HepG2 (cell line): ENCODE data around the gene FMNL1. TPM values are rescaled to one million over a fixed set of nuclear protein-coding genes. Genes with fewer than 3 reads are reported as not detected.

Experiments used
- AGO2 ChIP-seq: fragments of 200-400 bp; formaldehyde crosslinking; optimal IDR thresholded peaks from 2 replicates; pipeline ENCODE3; 2017; ENCODE audit warnings: mild to moderate bottlenecking, low read depth, low read length, moderate library complexity
- CENPBD1 ChIP-seq: sonication (generic); formaldehyde crosslinking; IDR thresholded peaks from 2 replicates; pipeline ENCODE4 v1.8.0; 2022; ENCODE audit warnings: missing genetic modification reagents, low read depth, mild to moderate bottlenecking, borderline replicate concordance
- FOXK2 ChIP-seq: fragments of 450-650 bp; IDR thresholded peaks from 2 replicates; pipeline ENCODE4 v1.6.1; 2016
- KMT2A ChIP-seq: sonication (generic); formaldehyde crosslinking; IDR thresholded peaks from 2 replicates; pipeline ENCODE4 v1.4.0; 2020; ENCODE audit warnings: missing genetic modification reagents
- MED8 ChIP-seq: sonication (generic); formaldehyde crosslinking; IDR thresholded peaks from 2 replicates; pipeline ENCODE4 v1.8.1; 2023; ENCODE audit warnings: mild to moderate bottlenecking, missing genetic modification reagents; ENCODE audit not compliant: insufficient replicate concordance
- MIER3 ChIP-seq: IDR thresholded peaks from 2 replicates; pipeline ENCODE4 v1.6.1; 2016; ENCODE audit warnings: missing compliant biosample characterization, borderline replicate concordance
- MLX ChIP-seq: IDR thresholded peaks from 2 replicates; pipeline ENCODE4 v1.6.1; 2016
- POLR2G ChIP-seq: fragments of 200-400 bp; formaldehyde crosslinking; IDR thresholded peaks from 2 replicates; pipeline ENCODE4 v1.6.1; 2018; ENCODE audit warnings: mild to moderate bottlenecking, low read depth, low read length, moderate library complexity
- SOX5 ChIP-seq: IDR thresholded peaks from 2 replicates; pipeline ENCODE4 v1.6.1; 2016; ENCODE audit warnings: borderline replicate concordance
- SP140L ChIP-seq: sonication (generic); formaldehyde crosslinking; IDR thresholded peaks from 2 replicates; pipeline ENCODE4 v1.4.0; 2020; ENCODE audit warnings: missing genetic modification reagents, borderline replicate concordance
- SRSF1 ChIP-seq: fragments of 200-400 bp; formaldehyde crosslinking; optimal IDR thresholded peaks from 2 replicates; pipeline ENCODE3; 2017; ENCODE audit warnings: mild to moderate bottlenecking, low read depth, low read length, moderate library complexity
- TP53 ChIP-seq: sonication (generic); formaldehyde crosslinking; conservative IDR thresholded peaks from 2 replicates; pipeline ENCODE4 v1.4.0; 2020; ENCODE audit warnings: missing genetic modification reagents
- ZFP41 ChIP-seq: sonication (generic); formaldehyde crosslinking; IDR thresholded peaks from 2 replicates; pipeline ENCODE4 v1.4.0; 2020; ENCODE audit warnings: mild to moderate bottlenecking, missing genetic modification reagents, borderline replicate concordance
- ZFYVE20 ChIP-seq: sonication (generic); formaldehyde crosslinking; IDR thresholded peaks from 2 replicates; pipeline ENCODE4 v1.8.0; 2023; ENCODE audit warnings: low read depth, mild to moderate bottlenecking, moderate library complexity, missing genetic modification reagents, borderline replicate concordance
- ZNF256 ChIP-seq: sonication (generic); formaldehyde crosslinking; conservative IDR thresholded peaks from 2 replicates; pipeline ENCODE4 v1.4.0; 2020; ENCODE audit warnings: missing genetic modification reagents
- ZNF280B ChIP-seq: sonication (generic); formaldehyde crosslinking; IDR thresholded peaks from 2 replicates; pipeline ENCODE4 v1.5.0; 2020; ENCODE audit warnings: missing genetic modification reagents, mild to moderate bottlenecking, borderline replicate concordance
- ZNF292 ChIP-seq: sonication (generic); formaldehyde crosslinking; IDR thresholded peaks from 2 replicates; pipeline ENCODE4 v1.8.1; 2022; ENCODE audit warnings: mild to moderate bottlenecking, low read depth, missing genetic modification reagents, borderline replicate concordance
- ZNF589 ChIP-seq: sonication (generic); formaldehyde crosslinking; conservative IDR thresholded peaks from 2 replicates; pipeline ENCODE4 v1.8.0; 2022; ENCODE audit warnings: mild to moderate bottlenecking, moderate library complexity, missing genetic modification reagents
- ZNF597 ChIP-seq: sonication (generic); formaldehyde crosslinking; IDR thresholded peaks from 2 replicates; pipeline ENCODE4 v1.5.0; 2020; ENCODE audit warnings: missing genetic modification reagents
- polyA plus RNA-seq, 8 experiments: library from polyadenylated mRNA; depleted of rRNA in 3 of 8; stranded (reverse) in 7 of 8; unstranded in 1 of 8; fragments of >200 nt; fragmentation: Illumina TruSeq in 4 of 8; extraction: Trizol in 4 of 8; gene quantifications; 2 replicates each; pipeline versions ENCODE4 v1.2.1 to v1.2.3, GENCODE V29; 2011 to 2016; ENCODE audit warnings: low read depth in 4 of 8, missing spikeins in 1 of 8, mixed read lengths in 1 of 8; ENCODE audit not compliant: insufficient read depth in 1 of 8
- total RNA-seq, 5 experiments: library from RNA; depleted of rRNA; stranded (reverse); fragments of >200 nt; fragmentation: Illumina TruSeq; extraction: Trizol; gene quantifications; 2 replicates each; pipeline ENCODE4 v1.2.3, GENCODE V29; 2016; ENCODE audit warnings: low read depth in 1 of 5
- TF ChIP-seq, protein P1 (sequence below): sonication (generic); formaldehyde crosslinking; IDR thresholded peaks from 2 replicates; pipeline ENCODE4 v1.4.0; 2020; ENCODE audit warnings: low read depth, missing genetic modification reagents

Gene FMNL1
- total and polyA plus RNA-seq, 2 of the 13 experiments (the other 11 are each of a cell fraction or from before 2014, with no cell fraction given) = 0.53 to 0.70 TPM

DNA sequence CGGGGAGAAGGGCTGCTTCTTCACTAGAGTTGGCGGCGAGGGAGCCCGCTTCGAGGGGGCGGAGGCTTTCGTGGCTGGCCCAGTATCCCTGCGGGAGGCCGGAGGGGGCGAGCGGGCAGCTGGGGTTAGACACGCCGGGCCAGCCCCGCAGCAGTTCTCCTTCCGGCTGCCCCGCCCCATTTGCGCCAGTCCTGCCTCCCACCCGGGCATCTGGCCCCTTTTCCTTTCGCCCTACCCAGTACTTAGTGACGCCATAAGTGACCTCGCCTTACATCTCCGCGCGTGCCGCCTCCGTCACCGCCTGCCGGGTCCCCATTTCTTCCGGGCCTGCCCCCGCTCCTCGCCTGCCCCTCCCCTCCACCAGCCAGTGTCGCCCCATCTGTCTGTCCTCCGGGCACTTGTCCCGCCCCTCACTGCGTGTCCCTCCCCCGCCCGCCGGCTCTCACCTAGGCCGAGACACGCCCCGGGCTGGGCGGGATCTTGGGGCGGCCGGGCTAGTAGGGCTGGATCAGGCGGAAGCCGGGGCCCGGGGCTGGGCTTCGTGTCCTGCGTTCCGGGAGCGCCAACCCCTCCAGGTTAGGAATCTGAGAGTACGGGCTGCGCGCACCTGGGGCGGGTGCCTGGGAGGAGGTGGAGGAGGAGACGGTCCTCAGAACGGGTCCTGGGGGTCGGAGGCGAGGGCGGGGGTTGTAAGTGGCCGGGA, 25.9 kb downstream of the FMNL1 start (continued):
- TF ChIP-seq ZNF292 (CRISPR knock-in tag) (no peak), FOXK2 (no peak), ZNF597 (CRISPR knock-in tag) (no peak), CENPBD1 (CRISPR knock-in tag) (no peak), SRSF1 (peak; percentile 63), SP140L (no peak), MIER3 (no peak; the same call in 1 of the 2 replicates), TP53 (CRISPR knock-in tag) (no peak), ZNF256 (CRISPR knock-in tag) (no peak), ZNF589 (CRISPR knock-in tag) (no peak), ZFYVE20 (CRISPR knock-in tag) (no peak), SOX5 (CRISPR knock-in tag) (peak; percentile 14; the same call in 1 of the 2 replicates), KMT2A (CRISPR knock-in tag) (no peak; the same call in 1 of the 2 replicates), MED8 (CRISPR knock-in tag) (peak; percentile 59), MLX (CRISPR knock-in tag) (no peak), POLR2G (peak; percentile 86), AGO2 (no peak), ZNF280B (CRISPR knock-in tag) (no peak), ZFP41 (CRISPR knock-in tag) (no peak)
- TF ChIP-seq, protein P1, sequence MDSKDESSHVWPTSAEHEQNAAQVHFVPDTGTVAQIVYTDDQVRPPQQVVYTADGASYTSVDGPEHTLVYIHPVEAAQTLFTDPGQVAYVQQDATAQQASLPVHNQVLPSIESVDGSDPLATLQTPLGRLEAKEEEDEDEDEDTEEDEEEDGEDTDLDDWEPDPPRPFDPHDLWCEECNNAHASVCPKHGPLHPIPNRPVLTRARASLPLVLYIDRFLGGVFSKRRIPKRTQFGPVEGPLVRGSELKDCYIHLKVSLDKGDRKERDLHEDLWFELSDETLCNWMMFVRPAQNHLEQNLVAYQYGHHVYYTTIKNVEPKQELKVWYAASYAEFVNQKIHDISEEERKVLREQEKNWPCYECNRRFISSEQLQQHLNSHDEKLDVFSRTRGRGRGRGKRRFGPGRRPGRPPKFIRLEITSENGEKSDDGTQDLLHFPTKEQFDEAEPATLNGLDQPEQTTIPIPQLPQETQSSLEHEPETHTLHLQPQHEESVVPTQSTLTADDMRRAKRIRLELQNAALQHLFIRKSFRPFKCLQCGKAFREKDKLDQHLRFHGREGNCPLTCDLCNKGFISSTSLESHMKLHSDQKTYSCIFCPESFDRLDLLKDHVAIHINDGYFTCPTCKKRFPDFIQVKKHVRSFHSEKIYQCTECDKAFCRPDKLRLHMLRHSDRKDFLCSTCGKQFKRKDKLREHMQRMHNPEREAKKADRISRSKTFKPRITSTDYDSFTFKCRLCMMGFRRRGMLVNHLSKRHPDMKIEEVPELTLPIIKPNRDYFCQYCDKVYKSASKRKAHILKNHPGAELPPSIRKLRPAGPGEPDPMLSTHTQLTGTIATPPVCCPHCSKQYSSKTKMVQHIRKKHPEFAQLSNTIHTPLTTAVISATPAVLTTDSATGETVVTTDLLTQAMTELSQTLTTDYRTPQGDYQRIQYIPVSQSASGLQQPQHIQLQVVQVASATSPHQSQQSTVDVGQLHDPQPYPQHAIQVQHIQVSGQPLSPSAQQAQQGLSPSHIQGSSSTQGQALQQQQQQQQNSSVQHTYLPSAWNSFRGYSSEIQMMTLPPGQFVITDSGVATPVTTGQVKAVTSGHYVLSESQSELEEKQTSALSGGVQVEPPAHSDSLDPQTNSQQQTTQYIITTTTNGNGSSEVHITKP (CRISPR knock-in tag) = no peak; the same call in 1 of the 2 replicates
